HG03097 (cell line): ENCODE results near the gene SLC7A5.
"Not testable (repeated sequence)": the region's sequence is repeated elsewhere in the genome, so short reads cannot be mapped to it uniquely, and the experiment has no call there.

Experiments
- ATAC-seq: cut with Tn5 transposase; IDR thresholded peaks from one replicate; pipeline ENCODE4 v1.9.1; 2021; ENCODE audit not compliant: unreplicated experiment, low FRiP score

Gene SLC7A5

DNA sequence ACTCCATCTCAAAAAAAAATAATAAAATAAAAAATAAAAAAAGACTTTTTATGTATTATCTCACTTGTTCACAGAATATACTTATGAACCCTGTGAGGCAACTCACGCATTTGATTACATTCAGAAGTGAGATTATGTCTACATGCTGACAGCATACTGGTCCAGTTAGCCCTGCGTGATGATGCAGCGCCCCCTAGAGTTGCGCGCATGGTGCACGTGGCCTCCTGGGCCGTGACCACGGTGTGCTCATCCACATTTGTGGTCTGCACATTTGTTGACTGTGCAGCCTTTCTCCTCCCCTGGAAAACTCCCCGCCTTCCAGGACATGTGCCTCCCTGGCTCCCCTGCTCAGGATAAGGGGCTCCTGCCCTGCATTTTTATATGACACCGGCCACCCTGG, 20.5 kb upstream of the SLC7A5 start:
- ATAC-seq, result not testable (repeated sequence)

- ATAC-seq, result not testable (repeated sequence)
Observed at GRCh38 chr16:87888346-87888745, 19.0 kb upstream of the SLC7A5 start.

DNA sequence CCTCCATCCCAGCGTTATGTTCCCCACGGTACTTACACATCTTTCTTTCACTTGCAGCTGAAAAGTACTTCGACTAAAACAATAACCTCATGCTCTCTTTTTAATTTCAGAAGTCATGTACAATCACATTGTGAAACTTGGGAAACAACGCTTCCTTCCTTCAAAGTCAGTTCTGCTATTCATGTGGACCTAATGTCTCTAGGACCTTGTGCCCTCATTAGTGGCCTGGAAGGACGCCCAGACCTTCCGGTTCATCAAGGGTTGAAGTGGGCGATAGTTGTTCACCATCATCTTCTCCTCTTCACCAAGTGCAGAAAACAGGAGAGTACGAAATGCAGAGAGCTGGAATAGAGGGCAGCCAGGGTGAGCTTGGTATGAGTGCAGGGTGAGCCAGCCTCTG, 18.6 kb upstream of the SLC7A5 start:
- not testable (repeated sequence) for ATAC-seq

- not testable (repeated sequence) for ATAC-seq
Observed at GRCh38 chr16:87885371-87885967, 16.2 kb upstream of the SLC7A5 start.

DNA sequence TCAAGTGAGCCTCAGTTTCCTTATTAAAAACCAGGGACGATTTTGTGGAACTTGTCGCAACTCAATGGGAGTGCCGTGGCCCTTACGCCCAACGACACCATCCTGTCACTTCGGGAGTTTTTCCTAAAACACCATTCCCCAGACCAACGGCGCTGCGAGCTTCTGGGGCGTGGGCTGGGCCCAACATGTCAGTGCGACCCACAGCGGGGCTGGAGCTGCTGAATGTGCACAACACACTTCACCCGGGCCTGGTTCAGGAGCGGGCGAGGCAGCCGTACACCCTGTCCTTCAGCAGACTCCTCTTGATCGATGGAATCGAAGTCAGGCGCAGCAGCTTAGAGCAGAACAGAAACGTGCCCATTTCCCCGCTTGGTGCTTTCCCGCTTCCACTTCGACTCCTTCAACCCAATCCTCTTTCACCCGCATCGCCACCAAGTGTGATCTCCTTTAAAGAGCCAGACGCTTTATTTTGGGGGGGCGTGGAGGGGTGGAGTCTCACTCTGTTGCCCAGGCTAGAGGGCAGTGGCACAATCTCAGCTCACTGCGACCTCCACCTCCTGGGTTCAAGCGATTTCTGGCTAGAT, 13.2 kb upstream of the SLC7A5 start:
- ATAC-seq, result no peak

- ATAC-seq, result no peak
Observed at GRCh38 chr16:87881324-87882200, 12.3 kb upstream of the SLC7A5 start.

GRCh38 chr16:87880117-87880696, 10.9 kb upstream of the SLC7A5 start:
- no peak for ATAC-seq

GRCh38 chr16:87879411-87880013, 10.2 kb upstream of the SLC7A5 start:
- not testable (repeated sequence) for ATAC-seq

- ATAC-seq, result no peak
Observed at GRCh38 chr16:87878704-87879103, 9.4 kb upstream of the SLC7A5 start.

DNA sequence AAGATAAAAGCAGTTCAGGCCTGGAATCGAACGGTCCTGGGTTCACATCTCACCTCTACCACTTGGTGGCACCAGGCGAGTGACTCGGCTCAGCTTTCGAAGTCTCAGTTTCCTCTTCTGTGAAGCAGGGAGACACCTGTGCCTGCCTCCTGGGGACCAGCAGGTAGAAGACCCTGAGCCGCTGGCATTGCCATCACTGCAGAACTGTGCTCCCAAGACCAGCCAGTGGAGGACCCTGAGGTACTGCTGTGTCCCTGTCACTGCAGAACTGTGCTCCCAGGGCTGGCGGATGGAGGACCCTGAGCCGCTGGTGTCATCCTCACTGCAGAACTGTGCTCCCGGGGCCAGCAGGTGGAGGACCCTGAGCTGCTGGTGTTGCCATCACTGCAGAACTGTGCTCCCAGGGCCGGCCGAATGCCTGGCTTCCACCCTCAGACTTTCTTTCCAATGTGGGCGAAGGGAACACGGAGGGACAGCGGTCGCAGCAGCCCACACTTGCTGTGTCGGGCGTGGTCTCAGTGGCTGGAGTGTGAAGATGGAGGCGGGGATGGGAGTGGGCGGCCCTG, 8.7 kb upstream of the SLC7A5 start:
- ATAC-seq, result no peak

- no peak for ATAC-seq
Observed at GRCh38 chr16:87874639-87875427, 5.5 kb upstream of the SLC7A5 start.

- ATAC-seq, result not testable (repeated sequence)
Observed at GRCh38 chr16:87870418-87871291, 1.3 kb upstream of the SLC7A5 start.

DNA sequence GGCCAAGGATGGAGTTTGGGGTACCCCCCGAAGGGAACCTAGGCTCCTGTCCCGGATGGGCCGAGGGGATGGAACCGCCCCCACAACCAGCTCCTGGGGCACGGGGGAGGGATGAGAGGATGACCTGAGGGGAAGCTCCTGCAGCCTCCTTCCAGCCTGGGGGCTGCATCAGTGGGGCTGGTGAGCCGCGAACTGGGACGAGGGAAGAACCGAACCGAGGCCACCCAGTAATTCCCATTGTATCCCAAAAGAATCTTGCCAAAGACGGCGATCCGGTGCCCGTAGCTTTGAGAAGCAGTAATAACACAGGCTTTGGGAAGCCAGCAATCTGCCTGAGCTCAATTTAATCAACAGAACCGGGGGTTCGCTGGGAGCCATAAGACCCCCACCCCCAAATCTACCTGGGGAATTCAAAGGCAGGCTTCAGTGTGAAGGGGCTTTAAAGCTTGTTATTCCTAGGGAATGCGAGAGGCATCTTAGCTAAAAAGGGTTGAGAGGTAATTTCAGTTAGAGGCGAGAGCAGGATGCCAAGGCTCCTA, 641 bp upstream of the SLC7A5 start:
- ATAC-seq, result not testable (repeated sequence)

- not testable (repeated sequence) for ATAC-seq
Observed at GRCh38 chr16:87868254-87869029, 865 bp downstream of the SLC7A5 start.

DNA sequence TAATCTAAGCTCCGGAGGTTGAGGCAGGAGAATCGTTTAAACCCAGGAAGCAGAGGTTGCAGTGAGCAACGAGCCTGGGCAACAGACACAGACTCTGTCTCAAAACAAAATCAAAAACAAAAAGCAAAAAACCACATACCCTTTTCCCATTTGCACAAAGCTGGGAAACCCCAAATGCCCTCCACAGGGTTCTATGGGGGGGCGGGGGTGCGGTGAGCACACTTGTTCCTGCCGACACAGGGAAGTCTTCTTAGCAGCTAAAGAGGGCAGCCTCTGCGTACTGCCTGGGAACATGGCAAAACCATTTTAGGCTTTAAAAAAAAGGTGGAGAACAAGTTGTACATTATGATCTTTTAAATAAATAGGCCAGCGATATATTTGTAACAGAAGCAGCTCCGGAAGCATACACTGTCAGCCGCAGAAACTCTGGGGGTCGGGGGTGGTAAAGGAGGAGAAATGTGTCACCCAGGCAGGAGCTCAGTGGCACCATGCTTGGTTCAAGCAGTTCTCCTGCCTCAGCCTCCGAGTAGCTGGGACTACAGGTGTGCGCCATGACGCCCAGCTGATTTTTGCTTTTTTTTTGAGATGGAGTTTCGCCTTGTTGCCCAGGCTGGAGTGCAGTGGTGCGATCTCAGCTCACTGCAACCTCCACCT, 3.3 kb downstream of the SLC7A5 start:
- not testable (repeated sequence) for ATAC-seq

DNA sequence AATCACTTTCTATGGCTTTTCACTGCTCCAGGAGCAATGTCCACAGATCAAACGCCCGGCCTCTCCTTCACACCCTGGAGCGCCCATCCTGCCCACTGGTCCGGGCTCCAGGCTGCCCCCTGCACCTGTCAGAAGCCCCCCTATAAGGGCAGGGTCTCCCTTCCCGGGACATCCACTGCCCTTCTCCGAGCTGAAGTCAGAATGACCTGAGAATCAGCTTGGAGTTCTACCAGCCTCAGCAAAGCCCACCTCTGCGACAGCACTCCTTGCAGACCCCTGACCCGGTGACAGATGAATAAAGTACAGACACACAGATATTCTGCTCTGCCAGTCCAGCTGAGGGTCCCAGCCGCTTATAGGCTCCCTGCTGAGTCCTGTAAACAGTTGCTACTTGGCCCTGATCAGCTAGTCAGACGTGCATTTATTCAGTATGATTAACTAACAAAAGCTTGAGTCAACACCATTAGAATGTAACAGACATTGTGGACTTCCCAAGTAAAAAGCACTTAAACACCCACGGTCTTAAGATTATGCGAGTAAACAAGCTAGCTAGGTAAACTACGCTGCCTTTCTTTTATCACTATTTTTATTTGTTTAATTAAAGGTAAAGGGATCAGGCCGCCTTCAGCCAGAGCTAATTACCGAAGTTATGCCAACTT, 4.8 kb downstream of the SLC7A5 start:
- no peak for ATAC-seq

DNA sequence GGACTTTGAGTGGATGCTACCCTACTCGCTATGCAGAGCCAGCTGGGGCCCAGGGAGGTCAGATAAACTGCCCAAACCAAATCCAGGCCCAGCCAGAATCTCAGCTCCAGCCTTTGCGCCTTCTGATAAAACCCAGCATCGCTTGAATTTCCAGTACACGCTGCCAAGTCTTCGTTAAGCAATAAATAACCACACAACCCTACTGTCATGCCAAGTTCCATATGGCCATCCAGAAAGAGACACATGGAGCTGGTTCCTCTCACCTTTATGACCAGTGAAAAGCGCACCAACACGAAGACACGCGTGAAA, 6.0 kb downstream of the SLC7A5 start:
- not testable (repeated sequence) for ATAC-seq
